H1 (cell line): ENCODE results near the gene BAIAP2. TPM values are rescaled to one million over a fixed set of nuclear protein-coding genes. Genes with fewer than 3 reads are reported as not detected.

ENCODE experiments used
- CTCF ChIA-PET: fragments of 300-600 bp; sonication (Branson Sonifier 250); formaldehyde crosslinking; loops from one replicate; lab custom pipeline; 2021; ENCODE audit not compliant: partially characterized antibody; lab: Charles Lee
- POLR2A ChIA-PET: fragments of 300-600 bp; sonication (Branson Sonifier 250); formaldehyde crosslinking; loops from one replicate; lab custom pipeline; 2021; ENCODE audit warnings: inconsistent platforms; ENCODE audit not compliant: partially characterized antibody; lab: Charles Lee
- DNase-seq, 2 experiments: peaks; one replicate each; pipeline versions ENCODE4 v3.0.0 to v3.0.0-alpha.2; 2010 to 2022; ENCODE audit warnings: low spot score in 2 of 2, low read depth in 1 of 2, mixed read lengths in 1 of 2
- FAIRE-seq: peaks from 2 replicates; lab custom pipeline; 2011; peaks lifted over from hg19 to GRCh38; lab: Jason Lieb, UNC
- H2AFZ ChIP-seq: 2 replicates; pipeline ENCODE4 v1.8.1; 2012; ENCODE audit warnings: low read length, inconsistent platforms
- H2AK5ac ChIP-seq: 2 replicates; pipeline ENCODE4 v1.6.1; 2013; ENCODE audit warnings: low read depth, low read length
- H2BK120ac ChIP-seq: replicated peaks from 2 replicates; pipeline ENCODE3; 2013; ENCODE audit warnings: low read depth, low read length, inconsistent platforms
- H2BK12ac ChIP-seq: 2 replicates; pipeline ENCODE4 v1.6.1; 2013; ENCODE audit warnings: low read depth, low read length
- H2BK15ac ChIP-seq: 2 replicates; pipeline ENCODE4 v1.6.1; 2013; ENCODE audit warnings: low read length
- H2BK20ac ChIP-seq: 2 replicates; pipeline ENCODE4 v1.6.1; 2013; ENCODE audit warnings: low read length
- H2BK5ac ChIP-seq: 2 replicates; pipeline ENCODE4 v1.6.1; 2013; ENCODE audit warnings: low read depth, low read length
- H3K14ac ChIP-seq: 2 replicates; pipeline ENCODE4 v1.6.1; 2013; ENCODE audit warnings: inconsistent platforms; ENCODE audit not compliant: insufficient read length
- H3K18ac ChIP-seq: 2 replicates; pipeline ENCODE4 v1.6.1; 2013; ENCODE audit warnings: low read length; ENCODE audit errors: extremely low read depth
- H3K23ac ChIP-seq: 2 replicates; pipeline ENCODE4 v1.6.1; 2013; ENCODE audit warnings: inconsistent platforms; ENCODE audit not compliant: insufficient read length
- H3K23me2 ChIP-seq: 2 replicates; pipeline ENCODE4 v1.6.1; 2013; ENCODE audit warnings: low read depth, low read length
- H3K27ac ChIP-seq: 2 replicates; pipeline ENCODE4 v1.6.1; 2011; ENCODE audit warnings: low read depth, low read length, inconsistent platforms
- H3K27me3 ChIP-seq, 4 experiments: replicated peaks in 1 of 4; 1 replicate in 1 of 4; 2 replicates in 3 of 4; pipeline versions ENCODE4 v1.6.1 to v1.8.1; 2011 to 2013; ENCODE audit warnings: low read length in 3 of 4, mild to moderate bottlenecking in 3 of 4, inconsistent platforms in 2 of 4, mixed read lengths in 2 of 4, moderate library complexity in 1 of 4; ENCODE audit not compliant: control insufficient read depth in 3 of 4, insufficient read depth in 3 of 4; ENCODE audit errors: extremely low read depth in 1 of 4
- H3K36me3 ChIP-seq, 4 experiments: 2 replicates each; pipeline versions ENCODE4 v1.6.1 to v1.8.1; 2011 to 2013; ENCODE audit warnings: mild to moderate bottlenecking in 4 of 4, low read length in 3 of 4, moderate library complexity in 2 of 4, control low read depth in 1 of 4, inconsistent platforms in 1 of 4; ENCODE audit not compliant: insufficient read depth in 4 of 4, control insufficient read depth in 2 of 4
- H3K4ac ChIP-seq: replicated peaks from 2 replicates; pipeline ENCODE3; 2013; ENCODE audit warnings: low read length, low read depth, mixed read lengths, inconsistent platforms; ENCODE audit not compliant: insufficient read length
- H3K4me1 ChIP-seq, 4 experiments: replicated peaks in 1 of 4; 1 replicate in 1 of 4; 2 replicates in 3 of 4; pipeline versions ENCODE4 v1.6.1 to v1.8.1; 2011 to 2013; ENCODE audit warnings: low read length in 3 of 4, inconsistent platforms in 2 of 4, mixed read lengths in 1 of 4; ENCODE audit not compliant: insufficient read depth in 4 of 4, control insufficient read depth in 3 of 4
- H3K4me2 ChIP-seq, 2 experiments: 2 replicates each; pipeline versions ENCODE4 v1.6.1 to v1.8.1; 2011 to 2013; ENCODE audit warnings: low read depth in 2 of 2, low read length in 2 of 2, control low read depth in 1 of 2, inconsistent platforms in 1 of 2, mild to moderate bottlenecking in 1 of 2; ENCODE audit not compliant: insufficient read depth in 1 of 2
- H3K4me3 ChIP-seq, 4 experiments: fragments of 200-600, 300-600 bp in 1 of 4; sonication (generic), shearing (Covaris generic), sonication (Bioruptor Twin) in 1 of 4; 2 replicates each; pipeline versions ENCODE4 v1.5.1 to v1.8.1; 2011 to 2016; ENCODE audit warnings: low read length in 4 of 4, low read depth in 3 of 4, control low read depth in 2 of 4, inconsistent platforms in 2 of 4, mild to moderate bottlenecking in 2 of 4, mixed read lengths in 1 of 4, moderate library complexity in 1 of 4; ENCODE audit not compliant: insufficient read depth in 2 of 4; ENCODE audit errors: extremely low read depth in 1 of 4
- H3K56ac ChIP-seq: replicated peaks from 2 replicates; pipeline ENCODE3; 2013; ENCODE audit warnings: low read depth, mild to moderate bottlenecking, mixed read lengths, low read length, inconsistent platforms; ENCODE audit not compliant: insufficient read length
- H3K79me1 ChIP-seq: 2 replicates; pipeline ENCODE4 v1.6.1; 2013; ENCODE audit warnings: low read depth, low read length, control low read depth
- H3K79me2 ChIP-seq, 2 experiments: 2 replicates each; pipeline versions ENCODE4 v1.6.1 to v1.8.1; 2012 to 2013; ENCODE audit warnings: low read length in 2 of 2, mild to moderate bottlenecking in 2 of 2, inconsistent platforms in 1 of 2; ENCODE audit not compliant: insufficient read depth in 2 of 2, control insufficient read depth in 1 of 2
- H3K9ac ChIP-seq, 4 experiments: replicated peaks in 1 of 4; 1 replicate in 1 of 4; 2 replicates in 3 of 4; pipeline versions ENCODE4 v1.6.1 to v1.8.1; 2011 to 2013; ENCODE audit warnings: low read depth in 3 of 4, low read length in 3 of 4, control low read depth in 2 of 4, mild to moderate bottlenecking in 2 of 4, moderate library complexity in 2 of 4, inconsistent platforms in 1 of 4; ENCODE audit errors: extremely low read depth in 1 of 4
- H3K9me3 ChIP-seq, 2 experiments: 2 replicates each; pipeline versions ENCODE4 v1.6.1 to v1.8.1; 2012 to 2013; ENCODE audit warnings: mild to moderate bottlenecking in 2 of 2, moderate library complexity in 2 of 2, control low read depth in 1 of 2, inconsistent platforms in 1 of 2, low read depth in 1 of 2, low read length in 1 of 2, mixed read lengths in 1 of 2; ENCODE audit not compliant: insufficient read depth in 2 of 2
- H4K20me1 ChIP-seq, 2 experiments: replicated peaks in 1 of 2; 2 replicates each; pipeline versions ENCODE3 to v1.8.1; 2011 to 2013; ENCODE audit warnings: inconsistent platforms in 2 of 2, low read length in 2 of 2, mild to moderate bottlenecking in 1 of 2; ENCODE audit not compliant: insufficient read depth in 2 of 2, control insufficient read depth in 1 of 2
- H4K5ac ChIP-seq: 2 replicates; pipeline ENCODE4 v1.6.1; 2013; ENCODE audit warnings: low read length, low read depth, mixed read lengths, inconsistent platforms; ENCODE audit not compliant: insufficient read length
- H4K8ac ChIP-seq: 2 replicates; pipeline ENCODE4 v1.8.0; 2013; ENCODE audit warnings: mild to moderate bottlenecking, moderate library complexity, low read length, inconsistent platforms; ENCODE audit not compliant: insufficient read depth; ENCODE audit errors: extremely low read depth
- H4K91ac ChIP-seq: replicated peaks from 2 replicates; pipeline ENCODE3; 2013; ENCODE audit warnings: low read length, mixed read lengths, inconsistent platforms; ENCODE audit not compliant: insufficient read length
- CTCF ChIP-seq, 3 experiments: IDR thresholded peaks; 1 replicate in 2 of 3; 2 replicates in 1 of 3; pipeline versions ENCODE4 v1.5.1 to v1.6.1; 2011; ENCODE audit warnings: low read length in 3 of 3, mild to moderate bottlenecking in 3 of 3, inconsistent platforms in 2 of 3, low read depth in 1 of 3, moderate library complexity in 1 of 3; ENCODE audit not compliant: insufficient read depth in 1 of 3; ENCODE audit errors: control extremely low read depth in 1 of 3
- EP300 ChIP-seq, 2 experiments: IDR thresholded peaks; 1 replicate in 1 of 2; 2 replicates in 1 of 2; pipeline ENCODE4 v1.6.1; 2011 to 2012; ENCODE audit warnings: low read depth in 2 of 2, low read length in 2 of 2, mild to moderate bottlenecking in 2 of 2, borderline replicate concordance in 1 of 2, inconsistent platforms in 1 of 2, moderate library complexity in 1 of 2
- GTF2F1 ChIP-seq: IDR thresholded peaks from 2 replicates; pipeline ENCODE4 v1.6.1; 2012; ENCODE audit warnings: low read depth, low read length, improper control_type of control experiment, borderline replicate concordance
- POU5F1 ChIP-seq: IDR thresholded peaks from 2 replicates; pipeline ENCODE4 v1.6.1; 2011; ENCODE audit warnings: low read depth, mild to moderate bottlenecking, low read length, moderate library complexity
- RFX5 ChIP-seq: IDR thresholded peaks from 2 replicates; pipeline ENCODE4 v1.6.1; 2011; ENCODE audit warnings: low read depth, low read length, improper control_type of control experiment, borderline replicate concordance
- SUZ12 ChIP-seq: fragments of 200-600 bp; sonication (generic); IDR thresholded peaks from 2 replicates; pipeline ENCODE4 v1.6.1; 2012; ENCODE audit warnings: mild to moderate bottlenecking, inconsistent platforms, low read length, moderate library complexity, mixed read lengths
- TCF12 ChIP-seq: IDR thresholded peaks from 2 replicates; pipeline ENCODE4 v1.6.1; 2011; ENCODE audit warnings: low read depth, mild to moderate bottlenecking, low read length
- TEAD4 ChIP-seq: IDR thresholded peaks from 2 replicates; pipeline ENCODE4 v1.6.1; 2012; ENCODE audit warnings: low read depth, low read length, inconsistent platforms, mixed read lengths
- WGBS, 2 experiments: shearing (Covaris generic) in 1 of 2; methylation state at CpG; one replicate each; pipeline versions ENCODE4 v1.1.6 to v1.1.7; 2013 to 2015; ENCODE audit warnings: low lambda C conversion rate in 2 of 2, mixed read lengths in 2 of 2, inconsistent platforms in 1 of 2, low coverage in 1 of 2, missing lambda C conversion rate in 1 of 2; ENCODE audit not compliant: insufficient replicate concordance in 2 of 2, insufficient coverage in 1 of 2, insufficient read length in 1 of 2; ENCODE audit errors: extremely low coverage in 1 of 2, missing lambda C conversion rate in 1 of 2; 5-methylcytosine and 5-hydroxymethylcytosine counted together
- polyA plus RNA-seq, 7 experiments: library from polyadenylated mRNA; depleted of rRNA in 3 of 7; stranded (reverse) in 5 of 7; unstranded in 2 of 7; fragments of >200 nt in 5 of 7; fragments of 200-250 nt in 2 of 7; gene quantifications; 1 replicate in 5 of 7; 2 replicates in 1 of 7; 4 replicates in 1 of 7; pipeline versions ENCODE4 v1.2.1 to v1.2.3, GENCODE V29; 2011 to 2013; ENCODE audit warnings: missing spikeins in 2 of 7, mixed read lengths in 2 of 7
- total RNA-seq: library from RNA; stranded (reverse); fragmentation: NEBNext Ultra II Directional; extraction: Animal tissue kit (Norgen Biotek cat#: 25700); gene quantifications from 2 replicates; pipeline ENCODE4 v1.2.1, GENCODE V29; 2021
- TF ChIP-seq, protein P1 (sequence below): IDR thresholded peaks from 2 replicates; pipeline ENCODE4 v1.6.1; 2012; ENCODE audit warnings: inconsistent platforms

The BAIAP2 gene
- total and polyA plus RNA-seq, 2 of the 8 experiments (the other 6 are each of a cell fraction or from before 2014, with no cell fraction given): 10.0 to 22.8 TPM

DNA sequence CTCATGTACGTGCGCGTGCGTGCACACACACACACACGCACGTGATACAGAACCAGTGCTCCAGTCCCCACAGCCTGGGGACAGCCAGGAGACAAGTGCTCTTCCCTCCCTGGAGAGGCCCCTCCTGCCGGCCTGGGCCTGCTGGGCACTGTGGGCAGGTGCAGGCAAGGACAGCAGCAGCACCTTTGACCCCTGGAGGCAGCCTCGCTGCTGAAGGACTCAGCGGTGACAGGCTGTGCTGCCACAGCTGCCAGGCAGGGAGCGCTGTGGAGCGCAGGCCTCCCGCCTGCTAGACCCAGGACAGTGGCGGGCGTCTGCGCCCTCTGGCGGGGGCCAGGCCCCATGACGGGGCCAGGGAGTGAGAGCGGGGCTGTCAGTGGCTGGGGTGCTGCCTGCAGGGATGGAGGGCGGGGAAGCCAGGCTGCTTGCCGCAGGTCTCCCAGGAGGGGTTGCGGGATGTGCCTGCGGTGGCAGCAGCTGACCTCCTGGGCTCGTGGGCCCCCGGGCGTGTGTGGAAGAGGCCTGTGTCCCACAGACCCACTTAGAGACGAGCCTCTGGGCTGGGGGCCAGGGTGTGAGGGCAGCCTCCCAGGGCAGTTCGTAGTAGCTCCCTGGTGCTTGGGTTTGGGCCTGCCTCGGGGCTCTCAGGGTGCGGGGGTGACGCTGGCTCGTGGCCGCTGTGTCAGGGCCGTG lies 66.8 kb downstream of the BAIAP2 start:
- Histone ChIP-seq H3K9me3 (no peaks in the 10 kb centered on the region), H3K23ac (no peak overlapping the region), H2BK12ac (no peak overlapping the region; the same call in 1 of the 2 replicates), H3K9ac (no peak overlapping the region), H4K20me1 (peaks cover 0 to 2% of the 10 kb centered on the region in 2 experiments), H2AFZ (no peak overlapping the region), H3K4me3 (no peak overlapping the region), H2BK5ac (no peak overlapping the region), H3K79me1 (no peaks in the 10 kb centered on the region), H2BK15ac (no peak overlapping the region), H3K27ac (no peak overlapping the region), H4K5ac (no peak overlapping the region), H3K4me2 (no peak overlapping the region), H3K23me2 (no peaks in the 10 kb centered on the region), H4K91ac (no peak overlapping the region), H2AK5ac (no peak overlapping the region), H3K36me3 (no peaks in the 10 kb centered on the region), H3K18ac (no peak overlapping the region), H3K14ac (no peak overlapping the region), H2BK120ac (no peak overlapping the region), H2BK20ac (no peak overlapping the region), H3K56ac (no peak overlapping the region), H3K27me3 (no peaks in the 10 kb centered on the region), H3K4ac (no peak overlapping the region), H3K4me1 (peaks cover 0 to 9% (median 5%) of the 10 kb centered on the region in 4 experiments; a peak in 5 of 7 replicates), H3K79me2 (no peaks in the 10 kb centered on the region), H4K8ac (no peak overlapping the region)
- ChIA-PET POLR2A (interaction anchor here (0.6 to 1.6 kb wide), 3 partner anchors 9 to 12 kb away, joined by 3 to 4 read pairs (median 3); no protein-coding TSS in a partner anchor), CTCF (interaction anchor here (0.5 to 3.8 kb wide), 37 partner anchors 9 to 1176 kb away, joined by 3 to 45 read pairs (median 4); no protein-coding TSS in a partner anchor)
- FAIRE-seq (no peak), DNase-seq (peak; percentile 81 to 97)
- WGBS, 2 experiments: 50% methylated on average over 31 of the region's 33 CpGs; no CpG with 5 or more reads in 1 of the 2 experiments
- TF ChIP-seq TCF12: 0 out of 2 replicates have a peak, but pooled peaks have one; percentile 34
- peak; percentile 98 to 100 (median 100) for TF ChIP-seq CTCF (IDR thresholded peaks at IDR 0.05; ENCODE audit: control extremely low read depth in 1 of 3, insufficient read depth in 1 of 3, low read depth in 1 of 3, low read length in 3 of 3)
- TF ChIP-seq GTF2F1: no peak
- TF ChIP-seq, protein P1, sequence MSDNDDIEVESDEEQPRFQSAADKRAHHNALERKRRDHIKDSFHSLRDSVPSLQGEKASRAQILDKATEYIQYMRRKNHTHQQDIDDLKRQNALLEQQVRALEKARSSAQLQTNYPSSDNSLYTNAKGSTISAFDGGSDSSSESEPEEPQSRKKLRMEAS: peak; percentile 71
- no peak for TF ChIP-seq TEAD4
- no peak for TF ChIP-seq RFX5
- peak in 1 of 2 experiments; percentile 79; a peak in 1 of 3 replicates for TF ChIP-seq EP300 (IDR thresholded peaks at IDR 0.05; ENCODE audit: borderline replicate concordance in 1 of 2, low read depth in 2 of 2, low read length in 2 of 2)
- no peak for TF ChIP-seq SUZ12
- TF ChIP-seq POU5F1: no peak
